IMR-90 (cell line): ENCODE results near the gene MAML3. TPM values are rescaled to one million over a fixed set of nuclear protein-coding genes. Genes with fewer than 3 reads are reported as not detected.

ENCODE experiments used
- ATAC-seq: fragments of 200-7000 bp; cut with Tn5 transposase; 2 replicates; pipeline ENCODE4 v1.9.1; 2020; ENCODE audit warnings: low read depth, mild to moderate bottlenecking, moderate library complexity
- BruUV-seq: library from RNA; stranded (reverse); fragments of 400-500 nt; replicated peaks from 2 replicates; lab custom pipeline; 2021; lab: Mats Ljungman, UMichigan
- CTCF ChIA-PET: fragments of 300-600 bp; formaldehyde crosslinking; extraction: SDS; loops from one replicate; lab custom pipeline; 2021; ENCODE audit warnings: antibody characterized with exemption; lab: Yijun Ruan, JAX
- POLR2A ChIA-PET: fragments of 300-600 bp; sonication (Branson Sonifier 250); formaldehyde crosslinking; loops from one replicate; lab custom pipeline; 2022; ENCODE audit warnings: antibody characterized with exemption; ENCODE audit not compliant: unreplicated experiment; lab: Charles Lee
- DNase-seq: peaks from one replicate; pipeline ENCODE4 v3.0.0; 2013
- H2AFZ ChIP-seq: replicated peaks from 2 replicates; pipeline ENCODE3; 2013; ENCODE audit warnings: low read length, mild to moderate bottlenecking; ENCODE audit not compliant: poor library complexity
- H2AK5ac ChIP-seq: 2 replicates; pipeline ENCODE4 v1.6.1; 2013; ENCODE audit warnings: low read depth, low read length, inconsistent platforms
- H2AK9ac ChIP-seq: replicated peaks from 2 replicates; pipeline ENCODE3; 2013; ENCODE audit warnings: mild to moderate bottlenecking, low read depth, low read length, moderate library complexity; ENCODE audit not compliant: poor library complexity
- H2BK120ac ChIP-seq: 2 replicates; pipeline ENCODE4 v1.6.1; 2013; ENCODE audit warnings: low read depth, low read length, inconsistent platforms
- H2BK15ac ChIP-seq: 3 replicates; pipeline ENCODE4 v1.6.1; 2013; ENCODE audit warnings: low read depth, low read length, inconsistent platforms
- H2BK20ac ChIP-seq: 2 replicates; pipeline ENCODE4 v1.6.1; 2013; ENCODE audit warnings: low read depth, mild to moderate bottlenecking, inconsistent platforms, low read length, moderate library complexity
- H2BK5ac ChIP-seq: 2 replicates; pipeline ENCODE4 v1.6.1; 2013; ENCODE audit warnings: mild to moderate bottlenecking, low read depth, low read length, inconsistent platforms; ENCODE audit not compliant: poor library complexity, severe bottlenecking
- H3K14ac ChIP-seq: replicated peaks from 2 replicates; pipeline ENCODE4 v1.6.1; 2013; ENCODE audit warnings: low read depth, low read length, inconsistent platforms
- H3K18ac ChIP-seq: 2 replicates; pipeline ENCODE4 v1.6.1; 2013; ENCODE audit warnings: low read depth, low read length, control low read depth
- H3K23ac ChIP-seq: 2 replicates; pipeline ENCODE4 v1.6.1; 2013; ENCODE audit warnings: low read depth, low read length, inconsistent platforms
- H3K27ac ChIP-seq: 2 replicates; pipeline ENCODE4 v1.5.1; 2013; ENCODE audit warnings: mild to moderate bottlenecking, control low read depth, low read length; ENCODE audit not compliant: insufficient read depth
- H3K27me3 ChIP-seq: 2 replicates; pipeline ENCODE4 v1.6.1; 2013; ENCODE audit warnings: low read length; ENCODE audit not compliant: control insufficient read depth, insufficient read depth
- H3K36me3 ChIP-seq: 2 replicates; pipeline ENCODE4 v1.6.1; 2013; ENCODE audit warnings: low read length, mixed read lengths; ENCODE audit not compliant: control insufficient read depth, insufficient read depth
- H3K4ac ChIP-seq: 2 replicates; pipeline ENCODE4 v1.6.1; 2013; ENCODE audit warnings: low read depth, low read length, inconsistent platforms
- H3K4me1 ChIP-seq: 2 replicates; pipeline ENCODE4 v1.6.1; 2013; ENCODE audit warnings: low read length, mixed read lengths; ENCODE audit not compliant: control insufficient read depth, insufficient read depth
- H3K4me2 ChIP-seq: 2 replicates; pipeline ENCODE4 v1.6.1; 2013; ENCODE audit warnings: low read depth, mild to moderate bottlenecking, control low read depth, low read length, moderate library complexity
- H3K4me3 ChIP-seq: 2 replicates; pipeline ENCODE4 v1.5.1; 2013; ENCODE audit warnings: low read depth, mild to moderate bottlenecking, control low read depth, low read length, moderate library complexity; ENCODE audit not compliant: insufficient read depth
- H3K56ac ChIP-seq: 2 replicates; pipeline ENCODE4 v1.6.1; 2013; ENCODE audit warnings: low read length, inconsistent platforms; ENCODE audit not compliant: insufficient read depth; ENCODE audit errors: extremely low read depth
- H3K79me1 ChIP-seq, 2 experiments: 2 replicates each; pipeline ENCODE4 v1.6.1; 2013; ENCODE audit warnings: low read length in 2 of 2, inconsistent platforms in 1 of 2, low read depth in 1 of 2
- H3K9ac ChIP-seq: 2 replicates; pipeline ENCODE4 v1.6.1; 2013; ENCODE audit warnings: low read depth, low read length, control low read depth
- H3K9me1 ChIP-seq: 2 replicates; pipeline ENCODE4 v1.6.1; 2013; ENCODE audit warnings: low read length, inconsistent platforms; ENCODE audit not compliant: insufficient read depth
- H3K9me3 ChIP-seq: 2 replicates; pipeline ENCODE4 v1.6.1; 2013; ENCODE audit warnings: low read length; ENCODE audit not compliant: control insufficient read depth, insufficient read depth
- H4K20me1 ChIP-seq: 2 replicates; pipeline ENCODE4 v1.6.1; 2013; ENCODE audit warnings: low read length, inconsistent platforms; ENCODE audit not compliant: insufficient read depth
- H4K5ac ChIP-seq: 2 replicates; pipeline ENCODE4 v1.6.1; 2013; ENCODE audit warnings: mild to moderate bottlenecking, low read depth, low read length, control low read depth
- H4K8ac ChIP-seq, 2 experiments: 2 replicates each; pipeline ENCODE4 v1.6.1; 2013; ENCODE audit warnings: low read depth in 2 of 2, low read length in 2 of 2, control low read depth in 1 of 2, inconsistent platforms in 1 of 2
- H4K91ac ChIP-seq: 2 replicates; pipeline ENCODE4 v1.6.1; 2013; ENCODE audit warnings: low read depth, low read length, inconsistent platforms; ENCODE audit not compliant: insufficient read depth
- CEBPB ChIP-seq: IDR thresholded peaks from 2 replicates; pipeline ENCODE4 v1.6.1; 2012; ENCODE audit warnings: low read depth, low read length, improper control_type of control experiment
- NFE2L2 ChIP-seq: fragments of 150-350 bp; IDR thresholded peaks from 2 replicates; pipeline ENCODE4 v1.6.1; 2016; ENCODE audit warnings: low read depth, mild to moderate bottlenecking, low read length
- RFX5 ChIP-seq: IDR thresholded peaks from 2 replicates; pipeline ENCODE4 v1.8.0; 2012; ENCODE audit warnings: low read depth, mild to moderate bottlenecking, low read length, moderate library complexity
- WGBS, 2 experiments: methylation state at CpG; one replicate each; pipeline versions ENCODE4 v1.1.5 to v1.1.7; 2013; ENCODE audit warnings: missing lambda C conversion rate in 2 of 2; ENCODE audit not compliant: insufficient read length in 1 of 2; ENCODE audit errors: extremely low coverage in 2 of 2; 5-methylcytosine and 5-hydroxymethylcytosine counted together
- dilution Hi-C: fragments of 300-500 bp; cut with HindIII; formaldehyde crosslinking; loops from one replicate; pipeline ENCODE4 v1.14.3; 2018; ENCODE audit warnings: low sequenced_read_pairs; ENCODE audit not compliant: unreplicated experiment
- in situ Hi-C: fragments of 300-500 bp; cut with MboI; formaldehyde crosslinking; loops from 3 replicates; pipeline ENCODE4 v1.14.3; 2019; ENCODE audit warnings: low sequenced_read_pairs, inconsistent platforms, mixed read lengths
- intact Hi-C: fragments of 100-400 bp; cut with micrococcal nuclease; formaldehyde crosslinking; loops from 2 replicates; pipeline ENCODE4 v1.10.0; 2022
- polyA plus RNA-seq, 3 experiments: library from polyadenylated mRNA; depleted of rRNA; stranded (reverse); fragments of >200 nt; gene quantifications; 2 replicates each; pipeline ENCODE4 v1.2.3, GENCODE V29; 2012; ENCODE audit warnings: low replicate concordance in 1 of 3
- total RNA-seq: library from RNA; depleted of rRNA; stranded (reverse); fragments of >200 nt; gene quantifications from 2 replicates; pipeline ENCODE4 v1.2.3, GENCODE V29; 2012

The MAML3 gene
- total and polyA plus RNA-seq, 2 of the 4 experiments (the other 2 are of a cell fraction): 0.90 to 1.7 TPM

DNA sequence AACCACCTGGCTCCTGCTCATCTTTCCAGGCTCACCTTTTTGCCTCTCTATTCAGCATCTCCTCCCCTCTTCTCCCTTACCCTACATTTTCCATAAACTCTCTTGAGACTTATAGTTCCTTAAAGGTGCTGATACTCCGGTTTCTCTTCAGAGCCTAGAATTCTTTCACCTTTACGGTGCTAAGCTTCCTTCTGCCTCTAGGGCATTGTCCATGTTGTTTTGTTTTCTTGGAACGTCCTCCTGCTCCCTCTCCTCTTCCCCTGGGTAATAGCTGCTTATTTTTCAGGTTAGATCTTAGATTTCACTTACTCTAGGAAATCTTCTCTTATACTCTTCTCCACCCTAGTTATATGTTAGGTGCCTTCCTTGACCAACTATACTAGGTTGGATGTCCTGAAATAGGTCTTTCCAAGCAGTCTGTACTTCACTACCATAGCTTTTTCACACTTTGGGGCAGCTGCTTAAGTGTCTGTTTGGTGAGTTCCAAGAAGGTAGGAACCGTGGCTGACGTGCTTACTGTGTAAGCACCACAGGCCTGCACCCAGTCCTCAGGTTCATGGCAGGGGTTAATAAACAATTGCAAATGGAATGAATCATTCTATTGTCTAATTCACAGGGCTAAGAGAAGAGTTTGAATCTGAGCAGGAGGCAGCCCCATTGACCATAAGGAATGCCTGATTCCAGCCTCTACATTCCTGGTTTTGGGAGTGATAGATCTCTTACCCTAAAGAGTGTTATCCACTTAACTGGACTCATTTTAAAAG, 260.8 kb downstream of the MAML3 start (continued):
- no peak for TF ChIP-seq NFE2L2

GRCh38 chr4:139890816-139891215, 263.2 kb downstream of the MAML3 start:
- no peak overlapping the region for H2BK5ac ChIP-seq
- H4K91ac ChIP-seq: no peak overlapping the region; the same call in 1 of the 2 replicates
- no CpG with 5 or more reads among the region's 8 CpGs for WGBS, 2 experiments
- H3K79me1 ChIP-seq: peaks cover 0 to 6% of the 10 kb centered on the region in 2 experiments; a peak in 1 of 4 replicates
- CTCF ChIA-PET: no interaction called here
- no peak overlapping the region for H3K23ac ChIP-seq
- POLR2A ChIA-PET: no interaction called here
- peak; percentile 84 for DNase-seq
- no TSS peak for BruUV-seq
- no peaks in the 10 kb centered on the region for H3K27me3 ChIP-seq
- TF ChIP-seq RFX5 (no peak), CEBPB (peak; percentile 61; the same call in 1 of the 2 replicates)
- H4K20me1 ChIP-seq: no peaks in the 10 kb centered on the region
- peak overlapping the region in 1 of 2 experiments; percentile 41; a peak in 1 of 4 replicates for H4K8ac ChIP-seq
- H3K36me3 ChIP-seq: no peaks in the 10 kb centered on the region
- H2BK120ac ChIP-seq: peak overlapping the region; percentile 24; the same call in 1 of the 2 replicates
- H3K27ac ChIP-seq: no peak overlapping the region
- peak; percentile 32; the same call in 1 of the 2 replicates for ATAC-seq
- peaks cover 11% of the 10 kb centered on the region for H3K4me1 ChIP-seq
- peak overlapping the region; percentile 53; the same call in 1 of the 2 replicates for H3K14ac ChIP-seq
- in situ Hi-C loops: no loop called here
- H3K9ac ChIP-seq: no peak overlapping the region
- H3K56ac ChIP-seq: no peak overlapping the region
- H4K5ac ChIP-seq: no peak overlapping the region
- H3K9me3 ChIP-seq: no peaks in the 10 kb centered on the region
- peak overlapping the region; percentile 11 for H2AK9ac ChIP-seq
- H3K9me1 ChIP-seq: no peaks in the 10 kb centered on the region
- H3K4me2 ChIP-seq: no peak overlapping the region
- H3K18ac ChIP-seq: peak overlapping the region; percentile 17; the same call in 1 of the 2 replicates
- H2BK15ac ChIP-seq: peak overlapping the region; percentile 34; the same call in 1 of the 3 replicates
- intact Hi-C loops: no loop called here
- H2BK20ac ChIP-seq: peak overlapping the region; percentile 13; the same call in 1 of the 2 replicates
- no peak overlapping the region for H3K4me3 ChIP-seq
- peak overlapping the region; percentile 67 for H2AFZ ChIP-seq
- peak overlapping the region; percentile 21; the same call in 1 of the 2 replicates for H3K4ac ChIP-seq
- H2AK5ac ChIP-seq: peak overlapping the region; percentile 29; the same call in 1 of the 2 replicates
- dilution Hi-C loops: no loop called here
